Stimulated activated CD4-positive, alpha-beta T cell treated with anti-CD3 and anti-CD28 coated beads, Interleukin-1b, Interleukin-23, amount 100 ng/mL, for 24 hours (primary cell): ENCODE results near the gene ZBED1.
"Not testable (repeated sequence)": the region's sequence is repeated elsewhere in the genome, so short reads cannot be mapped to it uniquely, and the experiment has no call there.

ENCODE experiments used
- DNase-seq, 4 experiments: peaks; one replicate each; pipeline ENCODE4 v3.0.0-alpha.2; 2020; ENCODE audit warnings: low read depth in 4 of 4, low spot score in 1 of 4

ZBED1 gene

GRCh38 chrX:2520539-2520938 is 19.8 kb upstream of the ZBED1 start:
- no peak for DNase-seq

GRCh38 chrX:2519638-2520037 is 18.9 kb upstream of the ZBED1 start:
- not testable (repeated sequence) for DNase-seq

- no peak for DNase-seq
These were observed 16.3 kb upstream of the ZBED1 start for GRCh38 chrX:2517055-2517454.

GRCh38 chrX:2516623-2517022 is 15.8 kb upstream of the ZBED1 start:
- no peak for DNase-seq

- DNase-seq: no peak
These were observed 13.4 kb upstream of the ZBED1 start for GRCh38 chrX:2514131-2514530.

GRCh38 chrX:2513121-2513664 is 12.4 kb upstream of the ZBED1 start:
- no peak for DNase-seq

- DNase-seq: no peak
These were observed 11.7 kb upstream of the ZBED1 start for GRCh38 chrX:2512501-2512900.

- no peak for DNase-seq
These were observed 10.6 kb upstream of the ZBED1 start for GRCh38 chrX:2511326-2511725.

- DNase-seq: no peak
These were observed 8.0 kb upstream of the ZBED1 start for GRCh38 chrX:2508648-2509335.

GRCh38 chrX:2507904-2508627 is 7.3 kb upstream of the ZBED1 start:
- DNase-seq: no peak

GRCh38 chrX:2507196-2507595 is 6.4 kb upstream of the ZBED1 start:
- DNase-seq: no peak

- DNase-seq: not testable (repeated sequence)
These were observed 4.6 kb upstream of the ZBED1 start for GRCh38 chrX:2505341-2505740.

GRCh38 chrX:2504706-2505332 is 4.0 kb upstream of the ZBED1 start:
- no peak for DNase-seq

- DNase-seq: no peak
These were observed 3.1 kb upstream of the ZBED1 start for GRCh38 chrX:2503591-2504500.

GRCh38 chrX:2502668-2503519 is 2.1 kb upstream of the ZBED1 start:
- DNase-seq: no peak

GRCh38 chrX:2502120-2502667 is 1.4 kb upstream of the ZBED1 start:
- no peak for DNase-seq

GRCh38 chrX:2501559-2502102 is 855 bp upstream of the ZBED1 start:
- DNase-seq: no peak

- peak in 2 of 4 experiments; percentile 4 to 7 for DNase-seq
These were observed 529 bp downstream of the ZBED1 start for GRCh38 chrX:2500091-2500802.

GRCh38 chrX:2499507-2499906 is 1.3 kb downstream of the ZBED1 start:
- DNase-seq: no peak
